ENCODE measurements around the gene KIFAP3. TPM values are rescaled to one million over a fixed set of nuclear protein-coding genes. Genes with fewer than 3 reads are reported as not detected.
"Not testable (repeated sequence)": the region's sequence is repeated elsewhere in the genome, so short reads cannot be mapped to it uniquely, and the experiment has no call there.

KIFAP3 gene
- total RNA-seq, 1 experiment from 2014 or later = 3.8 TPM

GRCh38 chr1:170114906-170115305 lies 40.4 kb upstream of the KIFAP3 start:
- no peak overlapping the region for H3K4ac ChIP-seq (ENCODE audit: low read depth, low read length)
- peaks cover 36 to 37% of the 10 kb centered on the region in 2 experiments for H3K9me3 Mint-ChIP-seq
- no peak overlapping the region for H4K5ac ChIP-seq (ENCODE audit: insufficient read length, low read depth, low read length)
- no peaks in the 10 kb centered on the region for H3K9me3 ChIP-seq (ENCODE audit: control insufficient read depth, low read depth, low read length)
- H2AK5ac ChIP-seq (ENCODE audit: insufficient read length, low read length) = no peak overlapping the region
- no peak overlapping the region for H3T11ph ChIP-seq (ENCODE audit: low read length)
- no CpG with 5 or more reads among the region's 2 CpGs for WGBS (ENCODE audit: extremely low coverage, insufficient read length, low lambda C conversion rate)
- H4K20me1 ChIP-seq (ENCODE audit: control insufficient read depth, insufficient read depth, insufficient read length) = no peaks in the 10 kb centered on the region
- H3K4me1 ChIP-seq (ENCODE audit: insufficient read depth, low read length) = no peaks in the 10 kb centered on the region
- H3K18ac ChIP-seq (ENCODE audit: insufficient read length, low read depth, low read length) = no peak overlapping the region
- no peak overlapping the region for H3K23ac ChIP-seq (ENCODE audit: insufficient read length, low read depth, low read length)
- no peak for DNase-seq
- H2BK15ac ChIP-seq (ENCODE audit: low read depth, low read length) = no peak overlapping the region
- no peaks in the 10 kb centered on the region for H3K27me3 ChIP-seq (ENCODE audit: insufficient read depth, low read length)
- no peak overlapping the region for H3K9ac ChIP-seq (ENCODE audit: extremely low read depth, insufficient read length, low read length)
- H4K91ac ChIP-seq (ENCODE audit: insufficient read length, low read depth, low read length) = no peak overlapping the region
- H2AFZ ChIP-seq (ENCODE audit: low read length) = no peak overlapping the region
- H3K27ac ChIP-seq (ENCODE audit: insufficient read length, low read depth, low read length) = no peak overlapping the region
- no peak overlapping the region for H3K14ac ChIP-seq (ENCODE audit: insufficient read depth, low read length)
- no peak overlapping the region for H3K4me3 Mint-ChIP-seq
- no peaks in the 10 kb centered on the region for H3K23me2 ChIP-seq (ENCODE audit: insufficient read length, low read depth, low read length, poor library complexity, severe bottlenecking)
- H3K4me1 Mint-ChIP-seq = no peaks in the 10 kb centered on the region
- no peaks in the 10 kb centered on the region for H3K79me2 ChIP-seq (ENCODE audit: insufficient read depth, low read length)
- peaks cover 3 to 14% (median 6%) of the 10 kb centered on the region in 3 experiments; a peak in 4 of 7 replicates for H3K36me3 Mint-ChIP-seq (ENCODE audit: insufficient read depth in 1 of 3, low read depth in 3 of 3)
- H4K8ac ChIP-seq (replicated peaks; ENCODE audit: insufficient read length, low read depth, low read length) = no peak overlapping the region
- H3K56ac ChIP-seq (ENCODE audit: insufficient read length, low read depth, low read length) = no peak overlapping the region
- H3K27me3 Mint-ChIP-seq (ENCODE audit: low read depth) = no peaks in the 10 kb centered on the region; the same call in 1 of the 2 replicates
- H3K4me2 ChIP-seq (ENCODE audit: insufficient read depth, insufficient read length, low read length) = no peak overlapping the region
- H3K27ac Mint-ChIP-seq = no peak overlapping the region
- H2BK5ac ChIP-seq (ENCODE audit: insufficient read length, low read length) = no peak overlapping the region
- H2BK120ac ChIP-seq (ENCODE audit: low read depth, low read length, poor library complexity, severe bottlenecking) = no peak overlapping the region
- TF ChIP-seq CTCF (conservative IDR thresholded peaks at IDR 0.05) = no peak
- no peak overlapping the region for H2BK12ac ChIP-seq (ENCODE audit: insufficient read length, low read depth, low read length)
- no peaks in the 10 kb centered on the region for H3K79me1 ChIP-seq (ENCODE audit: insufficient read depth, low read depth, low read length, poor library complexity, severe bottlenecking)
- H2BK20ac ChIP-seq (ENCODE audit: low read depth, low read length, poor library complexity, severe bottlenecking) = no peak overlapping the region

- not testable (repeated sequence) for H3K4ac ChIP-seq (ENCODE audit: low read depth, low read length); H2BK120ac ChIP-seq (ENCODE audit: low read depth, low read length, poor library complexity, severe bottlenecking); H3K23me2 ChIP-seq (ENCODE audit: insufficient read length, low read depth, low read length, poor library complexity, severe bottlenecking); H3K4me3 Mint-ChIP-seq; H2AK5ac ChIP-seq (ENCODE audit: insufficient read length, low read length); H3K79me2 ChIP-seq (ENCODE audit: insufficient read depth, low read length); H3K4me1 ChIP-seq (ENCODE audit: insufficient read depth, low read length); H2BK12ac ChIP-seq (ENCODE audit: insufficient read length, low read depth, low read length); H3K27me3 Mint-ChIP-seq (ENCODE audit: low read depth); H3T11ph ChIP-seq (ENCODE audit: low read length); H3K9ac ChIP-seq (ENCODE audit: extremely low read depth, insufficient read length, low read length); H3K4me1 Mint-ChIP-seq; H2AFZ ChIP-seq (ENCODE audit: low read length); H3K18ac ChIP-seq (ENCODE audit: insufficient read length, low read depth, low read length); H2BK5ac ChIP-seq (ENCODE audit: insufficient read length, low read length); H3K56ac ChIP-seq (ENCODE audit: insufficient read length, low read depth, low read length); H4K91ac ChIP-seq (ENCODE audit: insufficient read length, low read depth, low read length); H4K5ac ChIP-seq (ENCODE audit: insufficient read length, low read depth, low read length); H4K8ac ChIP-seq (replicated peaks; ENCODE audit: insufficient read length, low read depth, low read length); H4K20me1 ChIP-seq (ENCODE audit: control insufficient read depth, insufficient read depth, insufficient read length); DNase-seq; H3K27ac ChIP-seq (ENCODE audit: insufficient read length, low read depth, low read length); H2BK20ac ChIP-seq (ENCODE audit: low read depth, low read length, poor library complexity, severe bottlenecking); H3K79me1 ChIP-seq (ENCODE audit: insufficient read depth, low read depth, low read length, poor library complexity, severe bottlenecking); H2BK15ac ChIP-seq (ENCODE audit: low read depth, low read length); H3K14ac ChIP-seq (ENCODE audit: insufficient read depth, low read length); H3K23ac ChIP-seq (ENCODE audit: insufficient read length, low read depth, low read length); H3K9me3 ChIP-seq (ENCODE audit: control insufficient read depth, low read depth, low read length); H3K27ac Mint-ChIP-seq; H3K4me2 ChIP-seq (ENCODE audit: insufficient read depth, insufficient read length, low read length); H3K27me3 ChIP-seq (ENCODE audit: insufficient read depth, low read length)
- WGBS (ENCODE audit: extremely low coverage, insufficient read length, low lambda C conversion rate) = no CpG with 5 or more reads among the region's 8 CpGs
- Mint-ChIP-seq H3K36me3 (ENCODE audit: insufficient read depth in 1 of 3, low read depth in 3 of 3) (peaks cover 3 to 14% (median 6%) of the 10 kb centered on the region in 3 experiments; a peak in 4 of 7 replicates), H3K9me3 (peaks cover 36 to 37% of the 10 kb centered on the region in 2 experiments)
Measured at GRCh38 chr1:170113140-170113539, 38.6 kb upstream of the KIFAP3 start.

Data from H9 (cell line).